ENCODE measurements around the gene PNPLA8. TPM values are rescaled to one million over a fixed set of nuclear protein-coding genes. Genes with fewer than 3 reads are reported as not detected.

Gene PNPLA8
- polyA plus RNA-seq, 10 donors = 22.7 to 29.4 (median 24.7) TPM

DNA sequence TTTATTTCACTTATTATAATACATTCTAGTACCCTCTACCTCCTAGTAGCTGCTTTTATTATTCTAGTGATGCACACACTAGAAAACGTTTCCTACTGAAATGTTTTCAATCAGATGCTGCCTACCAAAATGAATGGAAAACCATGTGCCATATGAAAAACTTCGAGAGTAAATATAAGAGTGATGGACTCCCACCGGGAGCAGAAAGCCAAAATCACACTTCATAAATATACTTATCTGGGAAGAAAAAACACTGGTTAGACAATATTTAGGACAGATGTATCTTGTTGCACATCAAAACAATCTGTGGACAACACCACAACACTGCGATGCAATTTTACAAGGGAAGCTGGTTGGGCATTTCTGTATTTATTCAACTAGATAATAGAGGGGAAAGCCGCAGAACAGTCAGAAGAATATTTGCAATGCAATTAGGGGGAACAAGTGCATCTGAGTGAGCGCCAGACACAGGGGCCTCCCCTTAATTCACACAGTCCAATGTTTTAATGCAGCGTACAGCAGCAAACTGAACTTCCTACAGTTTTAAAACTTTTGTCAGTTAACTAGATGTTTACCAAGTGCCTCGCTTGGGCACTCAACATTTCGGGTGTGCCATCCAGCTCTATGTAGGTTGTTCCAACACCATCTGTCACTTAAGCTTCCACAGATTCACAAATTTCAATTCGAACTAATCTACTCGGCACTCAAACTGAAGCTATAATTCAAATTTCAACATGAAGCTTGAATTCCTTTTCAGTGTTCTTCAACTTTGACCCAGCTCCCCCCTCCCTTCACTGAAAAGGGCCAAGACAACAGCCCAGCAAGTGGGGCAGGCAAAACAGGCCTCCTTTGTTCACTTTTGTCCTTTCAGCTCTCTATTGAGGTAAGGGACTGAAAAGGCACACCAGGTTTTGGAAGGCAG is 77.1 kb downstream of the PNPLA8 start:
- DNase-seq = no peak

DNA sequence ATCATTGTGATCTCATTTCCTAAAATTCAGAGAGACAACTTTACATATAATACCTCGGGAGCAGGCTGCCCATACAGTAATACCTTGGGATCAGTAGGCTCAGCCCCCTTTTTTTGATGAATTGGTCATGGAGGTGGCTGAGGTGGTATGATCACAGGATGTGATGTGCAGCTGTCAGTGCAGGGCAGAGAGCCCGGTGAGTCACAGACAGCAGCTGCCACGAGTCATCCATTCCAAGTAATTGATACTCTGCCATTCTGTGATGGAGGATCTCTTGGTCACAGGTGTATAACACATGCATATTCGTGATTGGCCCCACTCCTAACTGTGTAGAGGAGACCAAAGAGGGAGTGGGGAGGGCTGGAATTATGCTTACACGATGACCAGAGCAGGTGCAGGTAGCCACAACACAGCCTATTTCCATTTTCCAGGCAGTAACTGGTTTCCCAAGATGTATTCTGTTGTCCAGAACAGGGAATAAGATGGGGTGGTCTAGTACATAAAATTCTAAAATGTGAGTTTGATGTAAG is 83.8 kb downstream of the PNPLA8 start:
- DNase-seq = peak; percentile 21 to 53 (median 26)

DNA sequence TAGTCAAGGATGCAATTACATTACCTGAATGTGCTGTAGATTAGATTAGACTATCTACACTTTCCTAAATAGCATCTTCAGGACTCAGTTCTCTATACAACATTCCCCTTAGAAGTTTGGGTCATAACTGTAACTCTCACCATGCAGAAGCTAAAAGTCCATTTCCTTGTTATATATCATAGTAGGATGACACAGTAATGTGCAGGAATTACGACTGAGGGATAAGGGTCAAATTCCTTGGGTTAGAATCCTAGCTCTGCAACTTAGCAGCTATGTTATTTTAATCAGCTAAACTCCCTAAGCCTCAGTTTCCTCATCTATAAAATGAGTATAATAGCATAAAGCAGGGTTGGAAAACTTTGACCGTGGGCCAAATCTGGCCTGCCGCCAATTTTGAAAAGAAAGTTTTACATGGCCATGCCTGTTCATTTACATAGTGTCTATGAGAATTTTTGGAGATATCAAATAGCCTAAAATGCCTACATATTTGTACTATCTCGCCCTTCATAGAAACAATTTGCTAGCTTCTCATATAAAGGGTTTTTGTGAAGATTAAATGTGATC is 84.5 kb downstream of the PNPLA8 start:
- no peak for DNase-seq

DNA sequence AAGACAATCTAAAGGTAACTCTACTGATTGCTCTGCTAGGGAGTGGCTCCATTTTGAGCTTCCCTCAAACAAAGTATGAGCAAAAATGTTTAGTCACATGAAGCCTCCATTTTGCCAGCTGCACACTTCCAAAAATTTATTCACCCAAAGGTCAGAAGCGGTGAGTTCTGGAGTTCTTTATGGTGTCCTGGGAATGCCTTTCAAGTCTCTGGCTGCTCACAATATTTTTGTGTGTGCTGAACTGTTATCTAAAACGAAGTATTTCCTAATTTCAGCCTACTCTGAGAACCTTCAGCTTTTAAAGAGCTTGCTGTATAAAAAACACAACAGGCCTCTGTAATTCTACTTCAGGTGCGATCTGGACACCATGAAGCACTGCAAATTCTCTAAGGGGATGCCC is 85.3 kb downstream of the PNPLA8 start:
- DNase-seq = no peak

DNA sequence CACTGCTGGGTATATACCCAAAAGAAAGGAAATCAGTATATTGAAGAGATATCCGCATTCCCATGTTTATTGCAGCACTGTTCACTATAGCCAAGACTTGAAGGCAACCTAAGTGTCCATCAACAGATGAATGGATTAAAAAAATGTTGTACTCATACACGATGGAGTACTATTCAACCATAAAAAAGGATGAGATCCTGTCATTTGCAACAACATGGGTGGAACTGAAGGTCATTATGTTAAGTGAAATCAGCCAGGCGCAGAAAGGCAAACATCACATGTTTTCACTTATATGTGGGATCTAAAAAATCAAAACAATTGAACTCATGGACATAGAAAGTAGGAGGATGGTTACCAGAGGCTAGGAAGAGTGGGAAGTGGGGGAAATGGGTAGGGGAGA is 89.0 kb downstream of the PNPLA8 start:
- no peak for DNase-seq

DNA sequence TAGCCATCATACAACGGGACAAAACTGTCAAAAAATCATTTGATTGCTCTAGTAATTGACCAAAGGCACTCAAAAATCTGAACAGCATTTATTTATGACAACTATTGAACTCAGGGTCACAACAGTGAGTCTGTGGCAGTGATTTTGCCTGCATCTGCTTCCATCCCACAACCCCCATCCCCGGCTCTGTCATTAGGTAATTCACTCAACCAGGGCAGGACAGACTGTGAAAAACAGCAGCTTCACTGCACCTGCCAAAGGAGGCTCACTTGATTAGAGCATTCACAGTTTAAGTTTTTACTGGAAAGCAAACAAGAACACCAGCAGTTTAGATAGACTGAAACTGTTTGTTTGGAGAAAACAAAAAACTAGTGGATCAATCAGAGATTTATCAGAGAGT is 91.9 kb downstream of the PNPLA8 start:
- no peak for DNase-seq

DNA sequence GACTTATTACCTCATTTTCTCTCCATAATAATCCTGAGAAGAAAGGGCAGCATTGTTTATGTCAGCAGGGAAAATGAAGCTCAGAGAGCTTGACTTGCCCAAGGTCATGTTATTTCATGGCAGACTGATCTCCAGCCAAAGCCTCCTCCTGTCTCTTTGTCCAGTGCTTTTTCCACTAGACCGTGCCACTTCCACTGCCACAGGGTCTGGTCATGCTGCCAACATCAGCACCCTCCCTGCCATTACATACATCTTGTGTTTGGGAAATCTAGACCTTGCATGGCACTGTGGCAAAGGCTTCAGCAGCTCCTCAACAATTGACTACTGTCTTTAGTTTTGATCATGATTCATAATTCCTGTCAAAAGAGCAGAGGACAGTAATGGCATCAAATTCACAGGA is 94.8 kb downstream of the PNPLA8 start:
- DNase-seq = no peak

DNA sequence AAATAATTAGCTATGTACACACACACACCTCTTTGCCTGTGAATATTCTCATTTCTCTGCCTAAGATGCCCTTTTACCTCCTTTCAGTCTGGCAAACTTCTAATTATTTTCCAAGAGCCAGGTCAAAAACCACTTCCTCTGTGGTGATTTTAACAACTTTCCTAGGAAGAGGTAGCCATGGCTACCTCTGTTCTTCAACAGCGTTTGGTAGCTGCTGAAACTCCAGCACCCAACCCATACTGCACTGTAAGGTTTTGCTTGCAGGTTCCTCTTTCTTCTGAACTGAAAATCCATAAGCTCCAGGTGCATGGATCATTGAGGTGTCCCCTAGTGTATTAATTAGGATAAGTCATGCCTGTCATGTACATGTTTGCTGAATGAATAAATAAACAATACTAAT is 95.3 kb downstream of the PNPLA8 start:
- DNase-seq = no peak

DNA sequence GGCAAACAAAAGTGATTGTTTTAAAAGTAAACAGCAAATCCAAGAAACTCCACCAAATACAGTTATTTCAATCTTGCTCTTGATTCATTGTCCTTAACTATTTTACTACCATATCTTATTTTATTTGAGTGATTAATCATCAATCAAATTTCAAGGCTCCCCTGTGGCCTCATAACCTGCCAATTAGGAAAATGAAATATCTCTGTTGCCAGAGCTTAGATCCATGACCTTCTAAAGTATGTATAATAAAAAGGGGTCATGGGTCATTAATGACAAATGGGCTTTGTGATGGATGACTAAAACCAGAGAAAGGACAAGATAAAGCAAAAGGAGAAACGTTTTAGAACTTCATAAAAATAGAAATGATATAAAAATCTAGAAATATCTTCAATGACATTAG is 98.2 kb downstream of the PNPLA8 start:
- DNase-seq = no peak

DNA sequence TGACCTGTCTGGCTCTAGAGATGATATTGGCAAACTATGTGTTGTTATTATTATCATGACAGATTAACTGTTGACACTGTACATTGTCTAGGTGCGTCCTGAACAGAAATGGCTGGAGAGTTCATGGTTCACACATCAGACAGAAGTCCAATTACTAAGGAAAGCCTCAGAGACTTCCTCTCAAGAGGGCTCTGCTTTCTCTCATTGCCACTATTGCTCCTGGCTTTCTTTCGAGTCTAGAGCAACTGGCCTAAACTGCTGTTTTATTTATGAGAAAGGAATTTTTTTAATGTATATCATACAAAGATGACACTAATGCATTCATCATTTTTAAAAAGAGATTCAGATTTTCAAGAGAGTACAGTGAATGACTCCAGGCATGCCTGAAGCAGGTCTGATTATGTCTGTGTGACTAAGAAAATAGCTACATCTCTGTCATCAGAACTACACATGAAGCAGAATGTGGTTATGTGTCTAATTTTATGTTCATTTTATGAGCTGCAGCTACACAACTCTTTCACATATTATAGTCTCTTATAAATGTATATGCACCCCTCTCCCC is 100.1 kb downstream of the PNPLA8 start:
- DNase-seq = no peak

DNA sequence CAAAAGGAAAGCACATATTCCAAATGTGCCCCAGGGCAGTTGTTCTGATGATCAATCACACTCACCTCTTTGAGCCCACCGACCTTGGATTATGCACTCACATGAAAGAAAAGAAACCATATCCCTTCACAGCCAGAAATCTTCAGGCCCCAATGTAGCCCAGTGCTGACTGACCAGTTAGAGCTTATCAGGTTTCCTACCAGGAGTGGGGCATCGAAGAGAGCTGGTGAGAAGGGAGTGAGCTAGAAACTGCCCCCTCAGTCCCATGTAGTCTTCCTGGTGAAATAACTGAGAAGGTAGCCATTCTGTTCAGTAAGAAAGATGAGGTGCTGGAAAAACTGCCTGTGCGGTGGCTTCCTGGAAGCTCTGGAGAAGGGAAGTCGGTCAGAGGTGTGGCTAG is 101.9 kb downstream of the PNPLA8 start:
- DNase-seq = no peak

DNA sequence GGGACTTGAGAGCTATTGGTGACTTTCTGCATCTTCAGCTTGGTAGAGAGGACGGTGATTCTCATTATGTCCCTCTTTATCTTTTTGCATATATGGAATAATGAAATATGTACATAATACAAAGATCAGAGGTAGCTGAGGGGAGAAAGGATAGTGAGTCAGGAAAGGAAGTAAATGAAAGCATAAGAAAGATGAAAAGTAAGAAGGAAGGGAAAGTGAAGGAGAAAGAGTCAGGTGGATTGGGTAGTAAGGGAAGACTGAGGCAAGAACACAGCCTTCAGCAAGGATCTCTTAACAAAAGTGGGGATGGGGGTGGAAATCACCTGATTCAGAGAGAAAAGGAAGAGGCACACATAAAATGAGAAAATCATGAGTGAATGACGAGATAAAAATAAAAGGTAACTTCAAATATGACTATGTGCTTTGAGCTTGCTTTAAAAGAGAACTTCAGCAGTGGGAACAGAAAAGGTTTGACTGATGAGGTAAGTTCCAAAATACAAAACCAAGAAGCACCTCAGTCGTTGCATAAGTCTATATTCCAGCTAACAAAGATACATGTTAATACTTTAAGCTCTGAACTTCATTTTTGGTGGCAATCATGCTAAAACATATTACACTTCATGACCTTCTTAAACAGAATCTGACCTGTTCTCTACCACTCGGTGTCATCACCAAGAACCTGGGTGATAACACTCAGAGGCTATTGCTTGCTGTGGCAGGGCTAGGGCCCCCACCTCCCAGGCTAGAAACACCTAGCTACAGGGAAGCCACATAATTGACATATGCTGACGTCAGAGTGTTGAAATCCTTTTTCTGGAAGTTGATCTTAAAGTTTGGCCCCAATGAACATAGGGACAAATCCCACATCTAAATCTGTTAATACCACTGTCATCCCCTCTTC is 102.6 kb downstream of the PNPLA8 start:
- no peak for DNase-seq

DNA sequence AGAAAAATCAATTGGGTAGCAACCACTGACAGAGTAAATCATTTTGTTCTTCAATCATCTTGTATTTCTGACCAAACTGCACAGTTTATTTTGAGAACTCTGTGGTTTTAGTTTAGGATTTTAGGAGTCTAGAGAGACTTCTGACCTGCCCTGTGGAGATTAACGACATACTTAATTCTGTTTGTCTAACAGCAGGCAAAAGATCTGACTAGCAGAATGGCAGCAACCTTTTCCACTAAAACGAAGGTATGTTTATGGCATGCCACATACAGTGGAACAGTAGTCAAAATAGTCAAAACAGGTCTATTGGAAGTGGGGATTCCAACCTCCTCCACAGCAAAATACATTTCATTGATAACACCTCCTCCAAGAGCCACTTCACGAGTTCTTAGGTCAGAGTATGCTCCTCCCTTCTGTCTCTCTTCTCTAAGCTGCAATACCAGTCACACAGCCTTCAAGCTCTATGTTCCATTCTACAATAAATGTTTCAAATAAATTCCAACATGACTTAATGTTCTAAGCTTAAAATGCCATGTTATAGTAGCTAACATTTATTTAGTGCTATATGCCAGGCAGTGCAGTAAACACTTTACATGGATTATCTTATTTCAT is 104.1 kb downstream of the PNPLA8 start:
- DNase-seq = no peak

Other genes with a start within 250 kb of the PNPLA8 start
- 10 to 100 TPM; 19.3 to 51.7 (median 33.2) TPM for gene NRCAM, start 69.7 kb downstream of the PNPLA8 start, polyA plus RNA-seq (ENCODE audit: insufficient read length in 10 of 10)
- 10 to 100 TPM; 16.4 to 27.6 (median 23.2) TPM for gene THAP5, start 43.6 kb upstream of the PNPLA8 start, polyA plus RNA-seq (ENCODE audit: insufficient read length in 10 of 10)
- 10 to 100 TPM; 14.9 to 21.1 (median 17.8) TPM for gene DNAJB9, start 43.7 kb upstream of the PNPLA8 start, polyA plus RNA-seq (ENCODE audit: insufficient read length in 10 of 10)

All from muscle of back (tissue), 11 donors.